ENCODE results near the gene TRIM40. TPM values are rescaled to one million over a fixed set of nuclear protein-coding genes. Genes with fewer than 3 reads are reported as not detected.

TRIM40 gene
- total and polyA plus RNA-seq, 4 donors, result 0.08 to 0.20 TPM; not detected in 2

- Histone ChIP-seq H3K27ac (ENCODE audit: low read depth in 1 of 2, low read length in 1 of 2) (no peak overlapping the region), H3K9me3 (ENCODE audit: control insufficient read depth in 4 of 4, insufficient read depth in 3 of 4, low read length in 3 of 4) (no peaks in the 10 kb centered on the region), H3K4me1 (ENCODE audit: control insufficient read depth in 5 of 5, insufficient read depth in 5 of 5, low read length in 5 of 5) (peaks cover 0 to 3% (median 0%) of the 10 kb centered on the region in 5 donors), H3K27me3 (ENCODE audit: control insufficient read depth in 3 of 3, insufficient read depth in 3 of 3, low read length in 2 of 3) (peaks cover 0 to 43% (median 0%) of the 10 kb centered on the region in 3 donors), H3K4me3 (no peak overlapping the region), H3K36me3 (ENCODE audit: control insufficient read depth in 4 of 4, insufficient read depth in 4 of 4, low read length in 4 of 4) (no peaks in the 10 kb centered on the region), H3K9ac (ENCODE audit: insufficient read depth in 1 of 2, low read length in 2 of 2) (no peak overlapping the region)
- TF ChIP-seq, protein P1, sequence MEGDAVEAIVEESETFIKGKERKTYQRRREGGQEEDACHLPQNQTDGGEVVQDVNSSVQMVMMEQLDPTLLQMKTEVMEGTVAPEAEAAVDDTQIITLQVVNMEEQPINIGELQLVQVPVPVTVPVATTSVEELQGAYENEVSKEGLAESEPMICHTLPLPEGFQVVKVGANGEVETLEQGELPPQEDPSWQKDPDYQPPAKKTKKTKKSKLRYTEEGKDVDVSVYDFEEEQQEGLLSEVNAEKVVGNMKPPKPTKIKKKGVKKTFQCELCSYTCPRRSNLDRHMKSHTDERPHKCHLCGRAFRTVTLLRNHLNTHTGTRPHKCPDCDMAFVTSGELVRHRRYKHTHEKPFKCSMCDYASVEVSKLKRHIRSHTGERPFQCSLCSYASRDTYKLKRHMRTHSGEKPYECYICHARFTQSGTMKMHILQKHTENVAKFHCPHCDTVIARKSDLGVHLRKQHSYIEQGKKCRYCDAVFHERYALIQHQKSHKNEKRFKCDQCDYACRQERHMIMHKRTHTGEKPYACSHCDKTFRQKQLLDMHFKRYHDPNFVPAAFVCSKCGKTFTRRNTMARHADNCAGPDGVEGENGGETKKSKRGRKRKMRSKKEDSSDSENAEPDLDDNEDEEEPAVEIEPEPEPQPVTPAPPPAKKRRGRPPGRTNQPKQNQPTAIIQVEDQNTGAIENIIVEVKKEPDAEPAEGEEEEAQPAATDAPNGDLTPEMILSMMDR (IDR thresholded peaks at IDR 0.05; ENCODE audit: control extremely low read depth, extremely low read depth), result no peak
- DNase-seq (no peak), ATAC-seq (ENCODE audit: insufficient read depth, low FRiP score) (no peak)
- 80 to 96% methylated on average over 9 of the region's 9 CpGs for WGBS, 2 donors
These were observed 20.8 kb downstream of the TRIM40 start for GRCh38 chr6:30156774-30157173.

DNA sequence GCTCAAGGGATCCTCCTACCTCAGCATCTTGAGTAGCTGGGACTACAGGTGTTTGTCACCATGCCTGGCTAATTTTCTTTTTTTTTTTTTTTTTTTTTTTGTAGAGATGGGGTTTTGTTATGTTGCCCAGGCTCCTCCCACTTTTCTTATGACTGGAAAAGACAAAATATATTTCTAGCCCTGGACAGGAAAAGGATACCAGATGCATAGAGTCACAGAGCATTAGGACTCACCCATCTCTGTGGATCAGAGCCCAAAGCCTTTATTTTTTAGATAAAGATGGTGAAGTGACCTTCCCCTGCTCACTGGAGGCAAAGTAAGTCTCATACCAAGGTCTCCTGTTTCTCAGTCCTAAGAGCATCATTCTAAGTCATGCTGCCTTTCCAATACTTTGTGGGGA is 21.6 kb downstream of the TRIM40 start:
- ATAC-seq (ENCODE audit: insufficient read depth, low FRiP score), result no peak
- Histone ChIP-seq H3K9me3 (ENCODE audit: control insufficient read depth in 4 of 4, insufficient read depth in 3 of 4, low read length in 3 of 4) (no peaks in the 10 kb centered on the region), H3K27ac (ENCODE audit: low read depth in 1 of 2, low read length in 1 of 2) (no peak overlapping the region), H3K36me3 (ENCODE audit: control insufficient read depth in 4 of 4, insufficient read depth in 4 of 4, low read length in 4 of 4) (no peaks in the 10 kb centered on the region), H3K9ac (ENCODE audit: insufficient read depth in 1 of 2, low read length in 2 of 2) (no peak overlapping the region), H3K4me1 (ENCODE audit: control insufficient read depth in 5 of 5, insufficient read depth in 5 of 5, low read length in 5 of 5) (peaks cover 0 to 3% (median 0%) of the 10 kb centered on the region in 5 donors), H3K27me3 (ENCODE audit: control insufficient read depth in 3 of 3, insufficient read depth in 3 of 3, low read length in 2 of 3) (peaks cover 0 to 43% (median 0%) of the 10 kb centered on the region in 3 donors), H3K4me3 (no peak overlapping the region)
- no peak for DNase-seq
- TF ChIP-seq, protein P1 (IDR thresholded peaks at IDR 0.05; ENCODE audit: control extremely low read depth, extremely low read depth), result no peak

DNA sequence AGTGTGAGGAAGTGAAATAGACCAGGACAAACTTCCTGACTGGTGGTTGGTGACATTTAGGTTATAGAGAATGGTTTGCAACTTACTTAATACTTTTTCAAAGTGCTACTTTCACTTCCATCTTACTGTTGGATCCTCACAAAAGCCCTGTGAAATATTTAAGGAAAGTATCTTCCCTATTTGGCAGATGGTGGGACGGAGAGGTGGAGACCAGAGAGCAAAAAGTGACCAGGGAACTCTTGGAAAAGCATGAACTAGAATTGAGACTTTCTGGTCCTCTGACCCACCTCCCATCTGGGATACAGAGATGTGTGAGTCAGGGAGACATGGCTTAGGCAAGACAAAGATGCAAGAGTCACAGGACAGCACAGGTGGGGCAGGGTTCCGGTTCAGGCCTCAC is 22.1 kb downstream of the TRIM40 start:
- peaks cover 0 to 3% (median 0%) of the 10 kb centered on the region in 5 donors for H3K4me1 ChIP-seq (ENCODE audit: control insufficient read depth in 5 of 5, insufficient read depth in 5 of 5, low read length in 5 of 5)
- H3K27ac ChIP-seq (ENCODE audit: low read depth in 1 of 2, low read length in 1 of 2), result no peak overlapping the region
- no peaks in the 10 kb centered on the region for H3K36me3 ChIP-seq (ENCODE audit: control insufficient read depth in 4 of 4, insufficient read depth in 4 of 4, low read length in 4 of 4)
- no peak overlapping the region for H3K9ac ChIP-seq (ENCODE audit: insufficient read depth in 1 of 2, low read length in 2 of 2)
- DNase-seq, result no peak
- H3K27me3 ChIP-seq (ENCODE audit: control insufficient read depth in 3 of 3, insufficient read depth in 3 of 3, low read length in 2 of 3), result peaks cover 0 to 43% (median 0%) of the 10 kb centered on the region in 3 donors
- TF ChIP-seq, protein P1 (IDR thresholded peaks at IDR 0.05; ENCODE audit: control extremely low read depth, extremely low read depth), result no peak
- 73 to 92% methylated on average over 2 of the region's 2 CpGs for WGBS, 2 donors
- no peak for ATAC-seq (ENCODE audit: insufficient read depth, low FRiP score)
- no peak overlapping the region for H3K4me3 ChIP-seq
- no peaks in the 10 kb centered on the region for H3K9me3 ChIP-seq (ENCODE audit: control insufficient read depth in 4 of 4, insufficient read depth in 3 of 4, low read length in 3 of 4)

GRCh38 chr6:30158475-30159040 is 22.6 kb downstream of the TRIM40 start:
- TF ChIP-seq, protein P1 (IDR thresholded peaks at IDR 0.05; ENCODE audit: control extremely low read depth, extremely low read depth), result no peak
- ATAC-seq (ENCODE audit: insufficient read depth, low FRiP score) (no peak), DNase-seq (no peak)
- Histone ChIP-seq H3K9me3 (ENCODE audit: control insufficient read depth in 4 of 4, insufficient read depth in 3 of 4, low read length in 3 of 4) (no peaks in the 10 kb centered on the region), H3K27ac (ENCODE audit: low read depth in 1 of 2, low read length in 1 of 2) (no peak overlapping the region), H3K27me3 (ENCODE audit: control insufficient read depth in 3 of 3, insufficient read depth in 3 of 3, low read length in 2 of 3) (peaks cover 0 to 43% (median 0%) of the 10 kb centered on the region in 3 donors), H3K4me3 (no peak overlapping the region), H3K9ac (ENCODE audit: insufficient read depth in 1 of 2, low read length in 2 of 2) (no peak overlapping the region), H3K4me1 (ENCODE audit: control insufficient read depth in 5 of 5, insufficient read depth in 5 of 5, low read length in 5 of 5) (peaks cover 0 to 3% (median 0%) of the 10 kb centered on the region in 5 donors), H3K36me3 (ENCODE audit: control insufficient read depth in 4 of 4, insufficient read depth in 4 of 4, low read length in 4 of 4) (no peaks in the 10 kb centered on the region)
- 74 to 81% methylated on average over 3 of the region's 3 CpGs for WGBS, 2 donors
